ENCODE results near the gene CCDC120.

The CCDC120 gene

DNA sequence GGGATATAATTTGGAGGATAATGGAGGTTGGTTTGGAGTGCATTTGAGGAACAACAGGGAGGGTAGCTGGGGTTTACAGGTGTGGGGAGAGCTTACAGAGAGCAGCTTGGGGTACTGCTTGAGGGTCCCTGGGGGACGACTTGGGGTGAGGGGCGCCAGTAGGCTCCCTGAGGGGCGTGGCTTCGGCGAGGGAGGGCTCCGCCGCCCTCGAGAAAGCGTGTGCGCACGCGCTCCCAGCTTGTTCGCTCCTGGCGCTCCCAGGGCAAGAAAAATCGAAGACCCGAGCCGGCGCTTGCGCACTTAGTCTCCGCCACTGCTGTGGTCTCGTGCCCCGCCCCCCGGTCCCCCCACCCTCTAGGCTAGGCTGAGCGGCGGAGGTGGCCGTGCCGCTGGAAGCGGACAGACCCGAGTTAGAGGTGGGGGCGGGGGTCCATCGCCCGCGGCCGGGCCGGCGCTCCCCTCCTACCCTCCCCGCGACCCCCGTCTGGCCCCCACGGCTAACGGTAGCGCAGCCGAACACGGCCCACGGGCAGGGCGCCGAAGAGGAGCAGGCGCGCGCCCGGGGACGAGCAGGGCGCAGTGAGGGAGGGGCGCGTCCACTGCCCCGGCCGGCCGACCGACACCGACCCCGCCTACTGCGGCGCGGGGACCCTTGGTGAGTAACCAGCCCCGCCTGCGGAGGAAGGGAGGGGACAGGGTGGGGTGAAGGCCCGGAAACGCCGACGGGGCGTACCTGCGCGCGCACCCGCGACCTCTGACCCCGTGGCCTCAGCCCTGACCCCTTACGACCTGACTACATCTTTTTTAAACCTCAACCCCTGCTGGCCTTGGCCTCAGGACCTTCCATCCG is 5.4 kb upstream of the CCDC120 start:
- TF ChIP-seq, protein P1, sequence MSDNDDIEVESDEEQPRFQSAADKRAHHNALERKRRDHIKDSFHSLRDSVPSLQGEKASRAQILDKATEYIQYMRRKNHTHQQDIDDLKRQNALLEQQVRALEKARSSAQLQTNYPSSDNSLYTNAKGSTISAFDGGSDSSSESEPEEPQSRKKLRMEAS (IDR thresholded peaks at IDR 0.05): peak; percentile 83
- TF ChIP-seq TCF12 (IDR thresholded peaks at IDR 0.05; ENCODE audit: low read depth): no peak

DNA sequence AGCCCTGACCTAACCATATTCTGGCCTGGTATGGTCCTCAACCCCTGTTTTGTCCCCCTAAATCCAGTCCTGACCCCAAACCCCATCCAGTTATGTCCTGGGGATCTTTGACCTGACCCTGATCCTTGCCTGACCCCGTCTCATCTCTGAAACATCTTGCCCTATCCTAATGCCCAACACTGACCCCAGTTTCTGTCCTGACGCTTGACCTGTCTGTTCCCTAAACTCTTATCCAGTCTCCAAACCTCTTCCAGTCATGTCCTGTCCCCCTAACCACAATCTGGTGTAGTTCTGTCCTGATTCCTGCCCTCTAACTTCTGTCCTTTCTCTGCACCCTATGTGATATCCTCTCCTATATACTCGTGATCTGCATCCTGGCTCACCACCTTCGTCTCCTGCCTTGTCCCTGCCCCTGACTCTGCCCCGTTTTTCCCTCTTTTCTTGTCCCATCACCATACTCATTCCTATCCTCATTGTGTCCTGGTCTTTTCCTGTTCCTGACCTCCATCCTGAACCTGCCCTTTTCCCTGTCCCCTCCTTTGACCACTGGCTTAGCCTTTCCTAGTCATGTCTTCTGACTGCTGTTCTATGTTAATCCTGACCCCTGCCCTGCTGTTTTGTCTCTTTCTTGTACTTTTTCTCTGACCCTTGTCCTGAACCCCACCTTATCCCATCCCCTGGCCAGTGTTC is 4.6 kb upstream of the CCDC120 start:
- TF ChIP-seq ZBTB7A (IDR thresholded peaks at IDR 0.05; ENCODE audit: low read depth) (no peak), CEBPB (IDR thresholded peaks at IDR 0.05) (no peak), EP300 (IDR thresholded peaks at IDR 0.05; ENCODE audit: borderline replicate concordance) (no peak), RAD21 (IDR thresholded peaks at IDR 0.05; ENCODE audit: low read depth) (no peak), NFIC (IDR thresholded peaks at IDR 0.05) (no peak), CREB1 (IDR thresholded peaks at IDR 0.05; ENCODE audit: low read depth) (no peak), TEAD4 (IDR thresholded peaks at IDR 0.05) (no peak), EGR1 (IDR thresholded peaks at IDR 0.05) (no peak), TAF1 (IDR thresholded peaks at IDR 0.05; ENCODE audit: low read depth) (no peak), TCF12 (IDR thresholded peaks at IDR 0.05; ENCODE audit: low read depth) (no peak), FOXM1 (IDR thresholded peaks at IDR 0.05; ENCODE audit: borderline replicate concordance, low read depth) (no peak), YY1 (IDR thresholded peaks at IDR 0.05; ENCODE audit: low read depth) (no peak)
- TF ChIP-seq, protein P2, sequence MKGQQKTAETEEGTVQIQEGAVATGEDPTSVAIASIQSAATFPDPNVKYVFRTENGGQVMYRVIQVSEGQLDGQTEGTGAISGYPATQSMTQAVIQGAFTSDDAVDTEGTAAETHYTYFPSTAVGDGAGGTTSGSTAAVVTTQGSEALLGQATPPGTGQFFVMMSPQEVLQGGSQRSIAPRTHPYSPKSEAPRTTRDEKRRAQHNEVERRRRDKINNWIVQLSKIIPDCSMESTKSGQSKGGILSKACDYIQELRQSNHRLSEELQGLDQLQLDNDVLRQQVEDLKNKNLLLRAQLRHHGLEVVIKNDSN (IDR thresholded peaks at IDR 0.05): no peak
- TF ChIP-seq, protein P1 (IDR thresholded peaks at IDR 0.05): no peak
- TF ChIP-seq, protein P3, sequence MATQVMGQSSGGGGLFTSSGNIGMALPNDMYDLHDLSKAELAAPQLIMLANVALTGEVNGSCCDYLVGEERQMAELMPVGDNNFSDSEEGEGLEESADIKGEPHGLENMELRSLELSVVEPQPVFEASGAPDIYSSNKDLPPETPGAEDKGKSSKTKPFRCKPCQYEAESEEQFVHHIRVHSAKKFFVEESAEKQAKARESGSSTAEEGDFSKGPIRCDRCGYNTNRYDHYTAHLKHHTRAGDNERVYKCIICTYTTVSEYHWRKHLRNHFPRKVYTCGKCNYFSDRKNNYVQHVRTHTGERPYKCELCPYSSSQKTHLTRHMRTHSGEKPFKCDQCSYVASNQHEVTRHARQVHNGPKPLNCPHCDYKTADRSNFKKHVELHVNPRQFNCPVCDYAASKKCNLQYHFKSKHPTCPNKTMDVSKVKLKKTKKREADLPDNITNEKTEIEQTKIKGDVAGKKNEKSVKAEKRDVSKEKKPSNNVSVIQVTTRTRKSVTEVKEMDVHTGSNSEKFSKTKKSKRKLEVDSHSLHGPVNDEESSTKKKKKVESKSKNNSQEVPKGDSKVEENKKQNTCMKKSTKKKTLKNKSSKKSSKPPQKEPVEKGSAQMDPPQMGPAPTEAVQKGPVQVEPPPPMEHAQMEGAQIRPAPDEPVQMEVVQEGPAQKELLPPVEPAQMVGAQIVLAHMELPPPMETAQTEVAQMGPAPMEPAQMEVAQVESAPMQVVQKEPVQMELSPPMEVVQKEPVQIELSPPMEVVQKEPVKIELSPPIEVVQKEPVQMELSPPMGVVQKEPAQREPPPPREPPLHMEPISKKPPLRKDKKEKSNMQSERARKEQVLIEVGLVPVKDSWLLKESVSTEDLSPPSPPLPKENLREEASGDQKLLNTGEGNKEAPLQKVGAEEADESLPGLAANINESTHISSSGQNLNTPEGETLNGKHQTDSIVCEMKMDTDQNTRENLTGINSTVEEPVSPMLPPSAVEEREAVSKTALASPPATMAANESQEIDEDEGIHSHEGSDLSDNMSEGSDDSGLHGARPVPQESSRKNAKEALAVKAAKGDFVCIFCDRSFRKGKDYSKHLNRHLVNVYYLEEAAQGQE (IDR thresholded peaks at IDR 0.05; ENCODE audit: low read depth): no peak

DNA sequence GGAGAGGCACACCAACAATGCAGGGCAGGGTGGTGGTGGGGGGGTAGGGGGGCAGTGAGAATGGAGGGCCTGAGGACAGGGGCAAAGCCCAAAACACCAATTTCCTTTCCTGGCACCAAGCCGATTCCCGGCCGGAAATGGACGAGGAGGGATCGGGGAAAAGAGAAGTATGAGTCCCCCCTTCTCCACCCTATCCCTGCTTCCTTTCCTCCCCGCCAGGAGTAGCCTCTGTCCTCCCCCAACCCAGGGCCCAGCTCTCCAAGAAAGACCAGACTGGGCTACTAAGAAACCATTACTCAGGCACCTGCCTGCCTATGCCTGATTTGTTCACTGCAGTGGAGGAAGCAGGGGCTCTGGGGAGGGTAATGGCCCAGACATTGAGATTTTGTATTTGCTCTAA is 402 bp downstream of the CCDC120 start:
- TF ChIP-seq CEBPB (IDR thresholded peaks at IDR 0.05): no peak
- TF ChIP-seq EP300 (IDR thresholded peaks at IDR 0.05; ENCODE audit: borderline replicate concordance): no peak
- TF ChIP-seq, protein P3 (IDR thresholded peaks at IDR 0.05; ENCODE audit: low read depth): no peak
- no peak for TF ChIP-seq YY1 (IDR thresholded peaks at IDR 0.05; ENCODE audit: low read depth)
- TF ChIP-seq CREB1 (IDR thresholded peaks at IDR 0.05; ENCODE audit: low read depth): no peak
- no peak for TF ChIP-seq EGR1 (IDR thresholded peaks at IDR 0.05)
- no peak for TF ChIP-seq TAF1 (IDR thresholded peaks at IDR 0.05; ENCODE audit: low read depth)
- TF ChIP-seq, protein P1 (IDR thresholded peaks at IDR 0.05): no peak

DNA sequence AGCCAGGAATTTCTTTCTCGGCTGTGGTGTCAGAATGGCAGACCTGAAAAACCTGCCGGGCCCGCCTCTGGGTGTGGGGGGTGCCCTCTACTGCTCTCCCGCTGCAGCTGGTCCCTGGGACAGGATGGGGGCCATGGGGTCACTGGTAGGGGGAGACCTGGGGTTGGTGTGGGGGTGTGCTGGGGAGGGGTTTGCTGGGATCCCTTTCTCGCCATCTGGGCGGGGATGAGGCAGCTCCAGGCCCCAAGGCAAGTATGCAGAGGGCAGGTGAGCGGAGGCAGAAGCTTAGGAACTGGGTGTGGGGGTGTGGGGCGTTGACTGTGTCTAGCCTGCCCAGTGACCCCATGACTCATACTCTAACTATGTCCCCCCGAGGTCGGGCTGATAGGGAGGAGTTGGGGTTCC is 884 bp downstream of the CCDC120 start:
- no peak for TF ChIP-seq TEAD4 (IDR thresholded peaks at IDR 0.05)
- TF ChIP-seq ZBTB7A (IDR thresholded peaks at IDR 0.05; ENCODE audit: low read depth): no peak
- no peak for TF ChIP-seq EP300 (IDR thresholded peaks at IDR 0.05; ENCODE audit: borderline replicate concordance)
- TF ChIP-seq, protein P1 (IDR thresholded peaks at IDR 0.05): no peak
- TF ChIP-seq TCF12 (IDR thresholded peaks at IDR 0.05; ENCODE audit: low read depth): no peak
- no peak for TF ChIP-seq EGR1 (IDR thresholded peaks at IDR 0.05)
- no peak for TF ChIP-seq TAF1 (IDR thresholded peaks at IDR 0.05; ENCODE audit: low read depth)
- no peak for TF ChIP-seq YY1 (IDR thresholded peaks at IDR 0.05; ENCODE audit: low read depth)
- TF ChIP-seq NFIC (IDR thresholded peaks at IDR 0.05): no peak
- TF ChIP-seq, protein P3 (IDR thresholded peaks at IDR 0.05; ENCODE audit: low read depth): no peak
- no peak for TF ChIP-seq CREB1 (IDR thresholded peaks at IDR 0.05; ENCODE audit: low read depth)
- TF ChIP-seq FOXM1 (IDR thresholded peaks at IDR 0.05; ENCODE audit: borderline replicate concordance, low read depth): no peak
- TF ChIP-seq, protein P2 (IDR thresholded peaks at IDR 0.05): no peak
- no peak for TF ChIP-seq CEBPB (IDR thresholded peaks at IDR 0.05)
